Dendritic cell treated with granulocyte-macrophage colony-stimulating factor and Interleukin-4, amounts not matched to agents 40 ng/mL and 50 ng/mL, for 4 days (primary cell): ENCODE results near the gene RALGPS2.
"Not testable (repeated sequence)": the region's sequence is repeated elsewhere in the genome, so short reads cannot be mapped to it uniquely, and the experiment has no call there.

Experiments used
- H3K27ac Mint-ChIP-seq: one replicate; pipeline ENCODE4 v1.8.0; 2022; ENCODE audit warnings: mild to moderate bottlenecking, mixed read lengths
- H3K27me3 Mint-ChIP-seq: one replicate; pipeline ENCODE4 v1.8.0; 2022; ENCODE audit warnings: mild to moderate bottlenecking, mixed read lengths
- H3K36me3 Mint-ChIP-seq: one replicate; pipeline ENCODE4 v1.8.0; 2022; ENCODE audit warnings: low read depth, mixed read lengths
- H3K4me1 Mint-ChIP-seq: one replicate; pipeline ENCODE4 v1.8.0; 2022; ENCODE audit warnings: low read depth, mixed read lengths
- H3K4me3 Mint-ChIP-seq: one replicate; pipeline ENCODE4 v1.8.0; 2022; ENCODE audit warnings: mild to moderate bottlenecking, moderate library complexity, mixed read lengths
- H3K9me3 Mint-ChIP-seq: one replicate; pipeline ENCODE4 v1.8.0; 2022; ENCODE audit warnings: mixed read lengths
- intact Hi-C: fragments of 100-400 bp; cut with micrococcal nuclease; formaldehyde crosslinking; loops from one replicate; pipeline ENCODE4 v1.15.0; 2022

RALGPS2 gene

DNA sequence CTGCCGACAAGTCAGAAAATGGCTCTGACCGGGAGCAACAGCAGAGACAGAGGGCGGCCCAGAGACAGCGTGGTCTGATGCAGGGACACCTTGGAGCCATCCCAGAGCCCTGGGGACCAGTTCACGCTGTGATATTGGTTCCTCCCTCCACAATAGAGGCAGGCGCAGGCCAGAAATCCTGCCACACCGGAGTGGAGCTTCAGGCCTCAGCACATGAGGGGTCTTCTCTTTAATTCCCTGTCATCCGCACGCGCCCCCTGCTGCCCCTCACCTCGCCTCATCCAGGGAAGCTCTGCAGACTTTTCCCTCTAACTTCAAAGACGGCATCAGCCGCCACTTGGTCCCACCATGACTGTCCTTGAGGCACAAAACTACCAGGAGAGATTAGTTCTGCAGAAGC lies 221.4 kb downstream of the RALGPS2 start:
- H3K4me1 Mint-ChIP-seq, result peaks cover 21% of the 10 kb centered on the region
- no peaks in the 10 kb centered on the region for H3K27me3 Mint-ChIP-seq
- no peak overlapping the region for H3K4me3 Mint-ChIP-seq
- H3K27ac Mint-ChIP-seq, result no peak overlapping the region
- no peaks in the 10 kb centered on the region for H3K9me3 Mint-ChIP-seq
- no peaks in the 10 kb centered on the region for H3K36me3 Mint-ChIP-seq
- intact Hi-C loops, result no loop called here

DNA sequence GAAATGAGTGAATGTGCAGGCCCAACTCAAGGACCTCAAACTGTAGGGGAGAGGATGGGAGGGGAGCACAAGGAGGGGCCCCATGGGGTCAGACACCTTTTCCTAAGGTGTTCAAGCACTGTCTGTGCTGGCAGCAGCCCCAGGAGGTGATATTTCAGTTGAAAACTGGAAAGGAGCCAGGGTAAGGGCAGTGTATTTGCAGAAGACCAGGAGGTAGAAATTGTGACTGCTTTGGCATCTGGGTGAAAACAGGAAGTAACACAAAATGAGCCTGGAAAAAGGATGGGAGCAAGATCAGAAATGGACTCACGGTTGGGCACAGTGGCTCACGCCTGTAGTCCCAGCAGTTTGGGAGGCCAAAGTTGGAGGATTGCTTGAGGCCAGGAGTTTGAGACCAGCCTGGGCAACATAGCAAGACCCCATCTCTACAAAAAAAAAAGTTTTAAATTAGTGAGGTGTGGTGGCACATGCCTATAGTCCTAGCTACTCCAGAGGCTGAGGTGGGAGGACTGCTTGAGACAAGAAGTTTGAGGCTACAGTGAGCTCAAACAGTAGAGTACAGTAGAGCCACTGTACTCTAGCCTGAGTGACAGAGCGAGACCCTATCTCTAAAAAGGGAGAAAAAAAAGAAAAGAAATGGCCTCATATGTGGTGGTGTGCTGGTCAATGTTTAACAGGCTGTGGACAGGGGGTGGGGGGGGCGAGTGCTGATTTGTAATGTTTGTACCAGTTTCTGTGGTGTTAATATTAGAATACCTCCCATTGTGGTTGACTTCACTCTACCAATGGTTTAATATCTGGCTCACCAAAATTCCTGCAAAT lies 222.0 kb downstream of the RALGPS2 start:
- Mint-ChIP-seq H3K27ac (no peak overlapping the region), H3K27me3 (no peaks in the 10 kb centered on the region), H3K9me3 (no peaks in the 10 kb centered on the region), H3K36me3 (no peaks in the 10 kb centered on the region), H3K4me1 (peaks cover 18% of the 10 kb centered on the region), H3K4me3 (no peak overlapping the region)
- intact Hi-C loops, result no loop called here

DNA sequence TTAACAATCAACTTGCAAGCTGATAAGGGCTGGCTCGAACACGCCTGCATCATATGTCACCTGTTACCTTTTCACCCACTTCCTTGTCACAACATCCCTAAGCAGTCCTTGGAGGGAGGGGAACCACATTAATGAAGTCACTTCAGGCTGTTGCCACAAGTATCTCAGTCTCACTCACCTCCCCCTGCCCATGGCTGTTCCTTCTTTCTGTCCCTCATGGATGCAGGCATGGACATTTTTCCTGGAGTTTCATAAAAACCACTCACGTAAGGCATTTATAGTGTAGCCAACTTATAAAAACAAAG lies 222.6 kb downstream of the RALGPS2 start:
- Mint-ChIP-seq H3K4me1 (peaks cover 13% of the 10 kb centered on the region), H3K4me3 (no peak overlapping the region), H3K36me3 (no peaks in the 10 kb centered on the region), H3K27me3 (no peaks in the 10 kb centered on the region), H3K27ac (no peak overlapping the region), H3K9me3 (no peaks in the 10 kb centered on the region)
- intact Hi-C loops, result no loop called here

DNA sequence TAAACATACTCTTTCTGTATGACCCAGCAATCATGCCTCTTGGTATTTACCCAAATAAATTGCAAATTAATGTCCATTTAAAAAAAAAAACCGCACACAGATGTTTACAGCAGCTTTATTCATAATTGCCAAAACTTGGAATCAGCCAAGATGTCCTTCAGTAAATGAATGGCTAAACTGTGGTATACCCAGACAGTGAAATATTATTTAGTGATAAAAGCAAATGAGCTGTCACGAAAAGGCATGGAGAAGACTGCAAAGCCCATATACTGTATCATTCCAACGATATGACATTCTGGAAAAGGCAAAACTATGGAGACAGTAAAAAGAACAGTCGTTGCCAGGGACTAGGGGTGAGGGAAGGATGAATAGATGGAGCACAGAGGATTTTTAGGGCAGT lies 223.6 kb downstream of the RALGPS2 start:
- no peak overlapping the region for H3K27ac Mint-ChIP-seq
- H3K9me3 Mint-ChIP-seq, result no peaks in the 10 kb centered on the region
- no peak overlapping the region for H3K4me3 Mint-ChIP-seq
- H3K4me1 Mint-ChIP-seq, result peaks cover 2% of the 10 kb centered on the region
- no peaks in the 10 kb centered on the region for H3K36me3 Mint-ChIP-seq
- intact Hi-C loops, result no loop called here
- H3K27me3 Mint-ChIP-seq, result no peaks in the 10 kb centered on the region

DNA sequence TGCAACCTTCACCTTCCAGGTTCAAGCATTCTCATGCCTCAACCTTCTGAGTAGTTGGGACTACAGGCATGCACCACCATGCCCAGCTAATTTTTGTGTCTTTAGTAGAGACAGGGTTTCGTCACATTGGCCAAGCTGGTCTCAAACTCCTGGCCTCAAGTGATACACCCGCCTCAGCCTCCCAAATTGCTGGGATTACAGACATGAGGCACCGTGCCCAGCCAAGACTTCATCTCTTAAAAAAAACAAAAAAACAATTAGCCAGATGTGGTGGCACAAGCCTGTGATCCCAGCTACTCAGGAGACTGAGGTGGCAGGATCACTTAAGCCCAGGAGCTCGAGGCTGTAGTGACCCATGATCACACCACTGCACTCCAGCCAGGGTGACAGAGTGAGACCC lies 224.8 kb downstream of the RALGPS2 start:
- not testable (repeated sequence) for H3K36me3 Mint-ChIP-seq, H3K4me3 Mint-ChIP-seq

DNA sequence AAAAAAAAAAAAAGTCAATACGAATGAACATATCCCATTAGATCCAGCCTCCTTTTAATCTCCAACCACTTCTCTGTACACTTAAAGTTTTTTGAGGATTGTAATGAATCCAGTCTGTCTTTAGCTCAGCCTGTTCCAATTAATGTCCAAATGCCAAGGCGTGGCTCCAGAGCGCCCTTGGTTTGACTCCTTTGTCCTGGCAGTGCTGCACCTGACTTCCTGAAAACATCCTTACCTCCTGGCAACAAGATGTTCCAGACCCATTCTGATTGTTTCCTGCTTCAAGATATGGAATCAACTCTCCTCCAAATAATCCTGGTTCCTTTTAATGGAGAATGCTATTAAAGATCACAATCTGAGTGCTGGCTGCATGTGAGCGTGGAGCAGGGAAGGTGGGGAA lies 226.6 kb downstream of the RALGPS2 start:
- intact Hi-C loops, result no loop called here
- no peaks in the 10 kb centered on the region for H3K9me3 Mint-ChIP-seq
- H3K4me3 Mint-ChIP-seq, result no peak overlapping the region
- H3K4me1 Mint-ChIP-seq, result no peaks in the 10 kb centered on the region
- H3K27ac Mint-ChIP-seq, result no peak overlapping the region
- H3K36me3 Mint-ChIP-seq, result no peaks in the 10 kb centered on the region
- H3K27me3 Mint-ChIP-seq, result peaks cover 1% of the 10 kb centered on the region

More for the DNA sequence above, 224.8 kb downstream of the RALGPS2 start:
- intact Hi-C loops, H3K27ac Mint-ChIP-seq, H3K4me1 Mint-ChIP-seq, H3K9me3 Mint-ChIP-seq, H3K27me3 Mint-ChIP-seq: not testable (repeated sequence)

DNA sequence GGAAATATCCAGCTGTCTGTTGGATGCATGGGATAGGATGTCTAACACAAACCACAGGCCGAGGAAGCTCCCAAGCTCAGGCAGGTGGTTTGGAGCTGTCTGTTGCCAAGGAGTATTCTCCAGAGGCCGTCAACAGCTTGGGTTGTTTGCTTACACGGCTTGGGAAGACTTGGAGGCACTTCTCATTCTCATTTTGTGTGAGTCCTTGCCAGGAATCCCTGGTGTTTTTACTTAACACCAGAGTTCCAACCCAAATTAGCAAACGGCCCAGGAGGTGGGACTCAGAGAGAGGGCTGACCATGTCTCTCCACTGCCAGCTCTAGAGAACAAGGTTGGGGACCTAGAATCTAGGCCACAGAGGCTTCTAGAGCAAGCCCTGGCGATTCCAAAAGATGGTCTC lies 228.0 kb downstream of the RALGPS2 start:
- intact Hi-C loops, result no loop called here
- no peak overlapping the region for H3K27ac Mint-ChIP-seq

DNA sequence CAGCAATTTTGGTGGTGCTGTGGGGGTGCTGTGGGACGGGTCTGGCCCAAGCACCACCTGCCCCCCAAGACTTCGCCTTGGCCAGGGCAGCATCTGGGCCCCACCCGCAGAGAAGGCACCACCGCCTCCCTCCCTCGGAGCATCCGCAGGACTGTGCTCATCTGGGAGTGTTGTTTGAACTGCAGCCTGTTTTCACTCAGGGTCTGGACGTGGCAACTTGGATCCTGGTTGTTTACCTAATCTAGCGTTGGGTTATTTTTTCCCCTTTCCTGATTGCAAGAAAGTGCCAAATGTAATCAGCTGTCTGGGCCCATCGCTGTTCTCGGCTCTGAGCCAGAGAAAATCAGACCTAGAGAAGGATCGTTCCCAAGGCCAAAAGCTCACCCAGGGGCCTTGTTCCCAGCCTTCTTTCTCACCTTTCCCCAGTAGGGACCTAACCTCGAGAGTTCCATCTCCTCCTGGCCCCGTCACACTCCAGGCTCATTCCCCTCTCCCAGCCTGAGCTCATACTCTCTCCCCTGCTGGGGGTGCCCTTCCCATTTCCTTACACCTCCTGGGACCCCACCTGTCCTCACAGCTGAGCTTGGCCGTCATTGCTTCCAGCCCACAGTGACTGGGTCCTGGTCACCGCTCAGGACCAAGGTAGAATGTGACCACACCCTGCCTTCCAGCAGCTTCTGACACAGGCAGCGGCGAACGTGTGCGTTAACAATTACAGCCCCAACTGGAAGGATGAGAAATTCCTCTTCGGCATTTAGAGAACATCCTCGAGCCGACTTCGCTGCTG lies 228.7 kb downstream of the RALGPS2 start:
- Mint-ChIP-seq H3K4me3 (no peak overlapping the region), H3K4me1 (no peaks in the 10 kb centered on the region), H3K27me3 (peaks cover 1% of the 10 kb centered on the region), H3K27ac (no peak overlapping the region), H3K9me3 (no peaks in the 10 kb centered on the region), H3K36me3 (no peaks in the 10 kb centered on the region)
- intact Hi-C loops, result no loop called here

More for the DNA sequence above, 228.0 kb downstream of the RALGPS2 start:
- Mint-ChIP-seq H3K36me3 (no peaks in the 10 kb centered on the region), H3K27me3 (peaks cover 1% of the 10 kb centered on the region), H3K4me3 (no peak overlapping the region), H3K9me3 (no peaks in the 10 kb centered on the region), H3K4me1 (no peaks in the 10 kb centered on the region)

DNA sequence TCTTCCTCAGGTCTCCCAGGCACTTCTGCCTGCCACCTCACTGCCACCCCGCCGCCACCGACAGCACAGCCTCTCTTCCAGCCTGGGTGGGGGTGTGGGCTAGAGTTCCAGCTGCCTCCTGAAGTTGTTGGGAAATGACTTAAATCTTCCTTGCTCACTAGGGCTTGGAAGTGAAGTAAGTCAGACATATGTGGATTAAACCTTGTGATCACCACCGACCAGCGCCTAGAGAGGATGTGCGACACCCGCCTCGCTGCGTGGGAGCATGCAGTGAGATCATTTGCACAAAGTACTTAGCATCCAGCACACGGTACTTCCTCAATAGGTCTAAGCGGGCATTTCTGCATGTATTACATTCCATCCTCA lies 229.3 kb downstream of the RALGPS2 start:
- peaks cover 1% of the 10 kb centered on the region for H3K27me3 Mint-ChIP-seq
- no peaks in the 10 kb centered on the region for H3K4me1 Mint-ChIP-seq
- H3K9me3 Mint-ChIP-seq, result no peaks in the 10 kb centered on the region
- no peak overlapping the region for H3K27ac Mint-ChIP-seq
- intact Hi-C loops, result no loop called here
- no peak overlapping the region for H3K4me3 Mint-ChIP-seq
- H3K36me3 Mint-ChIP-seq, result no peaks in the 10 kb centered on the region

DNA sequence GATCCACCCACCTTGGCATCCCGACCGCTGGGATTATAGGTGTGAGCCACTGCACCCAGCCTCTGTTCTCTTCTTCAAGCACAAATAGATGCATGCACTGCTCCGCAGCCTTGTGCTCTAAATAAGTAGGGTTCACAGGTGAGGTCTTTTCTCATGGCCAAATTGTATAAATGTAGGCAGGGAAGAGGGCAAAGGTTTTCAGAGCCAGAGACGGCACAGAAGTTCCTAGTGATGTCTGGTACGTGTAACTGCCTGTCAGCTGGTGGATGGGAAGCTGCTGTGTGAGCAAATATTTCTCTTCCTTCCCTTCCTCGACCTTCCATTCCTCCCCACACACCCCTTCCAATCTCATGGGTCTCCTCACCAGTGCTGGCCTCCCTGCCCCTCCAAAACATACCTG lies 229.9 kb downstream of the RALGPS2 start:
- Mint-ChIP-seq H3K27me3 (peaks cover 1% of the 10 kb centered on the region), H3K9me3 (no peaks in the 10 kb centered on the region), H3K4me1 (no peaks in the 10 kb centered on the region), H3K36me3 (no peaks in the 10 kb centered on the region), H3K4me3 (no peak overlapping the region), H3K27ac (no peak overlapping the region)
- intact Hi-C loops, result no loop called here

DNA sequence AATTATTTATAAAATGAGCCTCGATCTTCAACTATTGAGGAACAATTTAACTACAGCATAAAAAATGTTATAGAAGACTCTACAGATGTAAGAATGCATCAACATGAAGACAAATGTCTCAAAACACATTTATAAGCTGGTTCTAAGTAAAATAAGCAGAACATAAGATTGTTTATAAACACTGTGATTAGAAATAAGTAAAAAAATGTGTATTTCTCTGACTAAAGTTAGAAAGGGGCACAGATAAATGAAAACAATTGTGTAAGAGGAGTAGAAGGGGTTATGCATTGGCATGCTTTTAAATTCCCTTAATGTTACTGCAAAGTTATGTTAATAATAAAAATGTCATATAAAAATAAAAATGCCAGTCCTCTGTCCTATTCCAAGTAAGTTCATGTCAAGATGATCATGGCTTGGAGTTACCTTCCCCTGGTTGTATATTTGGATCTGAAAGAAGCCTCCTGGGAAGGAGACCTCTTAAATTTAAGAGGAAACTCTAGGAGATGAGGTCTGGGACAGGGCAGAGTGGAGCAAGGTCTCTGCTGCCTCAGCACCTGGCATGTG lies 230.4 kb downstream of the RALGPS2 start:
- Mint-ChIP-seq H3K4me1 (no peaks in the 10 kb centered on the region), H3K4me3 (no peak overlapping the region), H3K36me3 (no peaks in the 10 kb centered on the region), H3K9me3 (no peaks in the 10 kb centered on the region), H3K27ac (no peak overlapping the region), H3K27me3 (peaks cover 1% of the 10 kb centered on the region)
- intact Hi-C loops, result no loop called here

DNA sequence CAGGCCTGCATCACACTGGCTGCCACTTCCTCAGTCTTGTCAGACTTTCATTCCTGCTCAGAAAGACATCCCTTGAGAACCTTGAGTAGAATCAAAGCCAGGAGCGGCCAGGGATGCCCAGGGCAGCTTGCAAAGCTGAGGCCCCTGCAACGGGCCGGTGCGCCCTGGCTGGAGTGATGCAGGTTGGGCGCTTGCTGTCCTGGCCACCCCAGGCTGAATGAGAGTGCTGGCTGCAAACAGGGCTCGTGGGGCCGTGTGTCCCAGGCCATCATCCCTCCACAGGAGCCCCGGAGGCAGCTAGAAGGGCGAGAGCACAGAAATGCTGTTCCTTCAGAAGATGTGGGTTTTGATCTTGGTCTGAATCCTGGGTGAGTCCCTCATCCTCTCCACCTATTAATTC lies 233.4 kb downstream of the RALGPS2 start:
- H3K4me1 Mint-ChIP-seq, result no peaks in the 10 kb centered on the region
- H3K36me3 Mint-ChIP-seq, result no peaks in the 10 kb centered on the region
- H3K9me3 Mint-ChIP-seq, result no peaks in the 10 kb centered on the region
- H3K27me3 Mint-ChIP-seq, result peaks cover 1% of the 10 kb centered on the region
- intact Hi-C loops, result no loop called here
- no peak overlapping the region for H3K27ac Mint-ChIP-seq
- H3K4me3 Mint-ChIP-seq, result no peak overlapping the region

DNA sequence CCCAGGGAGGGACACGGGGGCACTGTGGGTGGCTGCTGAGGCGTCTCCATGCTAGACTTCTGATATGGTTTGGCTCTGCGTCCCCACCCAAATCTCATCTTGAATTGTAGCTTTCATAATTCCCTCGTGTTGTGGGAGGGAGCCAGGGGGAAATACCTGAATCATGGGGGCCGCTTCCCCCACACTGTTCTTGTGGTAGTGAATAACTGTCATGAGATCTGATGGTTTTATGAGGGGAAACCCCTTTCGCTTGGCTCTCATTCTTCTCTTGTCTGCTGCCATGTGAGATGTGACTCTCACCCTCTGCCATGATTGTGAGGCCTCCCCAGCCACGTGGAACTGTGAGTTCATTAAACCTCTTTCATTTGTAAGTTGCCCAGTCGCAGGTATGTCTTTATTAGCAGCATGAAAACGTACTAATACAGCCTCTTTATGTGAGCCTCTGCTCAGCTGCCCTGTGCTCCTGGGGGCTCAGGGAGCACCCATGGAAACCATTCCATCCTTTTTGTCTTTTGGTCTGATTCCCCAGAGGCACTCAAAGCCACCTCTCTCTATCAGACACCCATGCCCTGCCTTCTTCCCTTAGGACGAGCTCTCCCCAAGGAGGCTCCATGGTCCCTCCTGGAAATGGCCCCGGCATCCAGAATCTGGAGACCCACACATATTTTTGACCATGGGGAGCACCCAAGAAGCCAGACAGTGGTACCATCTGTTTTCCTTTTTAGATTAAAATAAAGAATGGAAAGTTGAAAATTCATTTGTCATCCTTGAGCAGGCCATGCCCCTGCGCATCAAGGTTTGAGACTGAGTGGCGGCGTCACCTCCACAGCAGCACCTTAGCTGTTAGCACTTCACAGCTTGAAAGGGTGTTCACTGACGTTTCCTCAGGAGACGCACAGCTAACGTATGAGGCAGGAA lies 234.8 kb downstream of the RALGPS2 start:
- Mint-ChIP-seq H3K4me3 (no peak overlapping the region), H3K36me3 (no peaks in the 10 kb centered on the region), H3K27me3 (peaks cover 1% of the 10 kb centered on the region), H3K4me1 (no peaks in the 10 kb centered on the region), H3K9me3 (peaks cover 4% of the 10 kb centered on the region), H3K27ac (no peak overlapping the region)
- intact Hi-C loops, result no loop called here
